DMS 273 (cell line): ENCODE results near the gene MED26.
A peak's percentile ranks its signal among the peaks of the same experiment; 100 is the strongest.
"Not testable (repeated sequence)": the region's sequence is repeated elsewhere in the genome, so short reads cannot be mapped to it uniquely, and the experiment has no call there.

Experiments
- DNase-seq: peaks from one replicate; lab custom pipeline; 2025; ENCODE audit not compliant: unreplicated experiment; lab: John Stamatoyannopoulos, UW

The MED26 gene

GRCh38 chr19:16575861-16576689 is 51.9 kb downstream of the MED26 start:
- DNase-seq, result no peak

DNA sequence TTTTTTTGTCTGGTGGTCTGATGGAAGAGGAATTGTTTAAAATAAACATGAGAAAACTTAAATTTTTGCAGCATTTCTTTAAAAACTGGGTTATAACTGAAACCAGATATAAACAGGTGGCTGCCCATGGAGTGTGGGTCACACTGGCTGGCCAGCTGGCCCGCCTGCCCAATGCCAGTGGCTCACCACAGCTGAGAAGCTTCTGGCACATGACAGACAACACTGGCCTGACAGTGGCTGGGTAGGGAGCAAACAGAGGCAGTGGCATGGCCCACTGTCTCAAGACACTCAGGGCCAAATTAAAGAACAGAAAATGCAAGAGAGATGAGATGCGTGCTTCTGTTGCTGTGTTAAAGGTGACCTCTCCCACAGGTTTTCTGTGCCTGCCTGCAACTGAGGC is 52.7 kb downstream of the MED26 start:
- no peak for DNase-seq

- no peak for DNase-seq
Measured at GRCh38 chr19:16573925-16574324, 54.1 kb downstream of the MED26 start.

- peak; percentile 40 for DNase-seq
Measured at GRCh38 chr19:16573296-16573695, 54.7 kb downstream of the MED26 start.

GRCh38 chr19:16572332-16573211 is 55.4 kb downstream of the MED26 start, which contains the start of gene SLC35E1:
Gene SLC35E1 (minus strand): TSS chr19:16572415. CDS start chr19:16572364, 51 bp downstream.
- DNase-seq, result peak; percentile 99

- peak; percentile 68 for DNase-seq
Measured at GRCh38 chr19:16571822-16572331, 56.1 kb downstream of the MED26 start.

DNA sequence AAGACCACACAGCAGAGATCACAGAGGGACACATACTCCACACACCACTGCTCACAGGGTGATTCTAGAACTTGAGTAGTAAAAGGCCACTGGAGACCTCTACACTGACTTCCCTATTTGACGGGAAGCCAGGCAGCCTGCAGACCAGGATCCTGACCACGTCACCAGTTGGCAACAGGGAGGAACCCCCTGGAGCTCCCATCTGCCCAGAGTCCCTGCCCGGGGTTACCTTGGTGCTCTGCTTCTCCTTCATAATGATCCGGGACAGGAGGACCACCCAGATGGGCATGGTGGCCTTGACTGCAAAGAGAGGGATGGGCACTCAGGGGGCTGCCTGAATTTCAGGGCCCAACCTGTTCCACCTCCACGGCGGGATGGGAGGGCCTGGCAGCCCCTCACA is 56.7 kb downstream of the MED26 start:
- peak; percentile 90 for DNase-seq

- DNase-seq, result no peak
Measured at GRCh38 chr19:16569609-16570320, 58.2 kb downstream of the MED26 start.

GRCh38 chr19:16566702-16567101 is 61.3 kb downstream of the MED26 start:
- DNase-seq, result no peak

DNA sequence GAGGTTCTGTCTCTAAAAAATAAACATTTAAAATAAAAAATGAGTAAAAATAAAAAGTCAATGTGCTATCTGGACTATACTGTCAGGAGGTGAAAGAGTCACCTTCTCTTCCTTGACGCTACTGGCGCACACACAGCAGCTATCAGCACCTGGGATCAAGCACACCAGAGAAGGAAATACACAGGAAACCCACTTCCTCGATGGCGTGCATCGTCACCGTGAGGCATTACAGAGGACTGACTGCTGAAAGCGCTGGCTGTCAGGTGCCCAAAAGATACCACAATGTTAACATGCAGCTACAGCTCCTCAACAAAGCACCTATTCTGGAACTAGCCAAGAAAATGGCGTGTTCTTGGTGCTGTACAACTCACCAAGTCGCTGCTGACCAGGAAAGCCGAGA is 61.8 kb downstream of the MED26 start:
- no peak for DNase-seq

GRCh38 chr19:16564842-16565241 is 63.2 kb downstream of the MED26 start:
- no peak for DNase-seq

GRCh38 chr19:16562608-16563025 is 65.4 kb downstream of the MED26 start:
- no peak for DNase-seq

- DNase-seq, result peak; percentile 69
Measured at GRCh38 chr19:16561382-16561781, 66.6 kb downstream of the MED26 start.

DNA sequence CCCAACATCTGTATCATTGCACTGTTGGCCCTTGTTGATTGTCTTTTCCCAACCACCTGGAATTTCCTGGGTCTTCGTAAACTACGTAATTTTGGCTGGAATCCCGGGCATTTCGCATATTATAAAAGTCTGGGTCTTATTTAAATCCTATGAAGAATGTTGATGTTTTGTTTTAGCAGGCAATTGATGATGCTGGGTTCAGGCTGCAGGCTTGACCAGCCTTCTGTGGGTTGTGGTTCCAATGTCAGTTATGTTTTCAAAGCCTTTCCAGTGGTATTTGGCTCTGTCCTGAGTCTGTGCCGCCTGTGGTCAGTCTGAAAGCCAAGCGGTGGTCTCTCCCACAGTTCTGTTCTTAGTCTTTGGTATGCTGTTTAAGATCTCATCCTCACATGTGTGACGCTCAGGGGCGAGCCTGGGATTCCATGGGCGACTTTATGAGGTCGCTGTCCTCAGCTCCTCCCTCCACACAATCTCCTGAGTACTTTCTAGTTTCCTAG is 68.2 kb downstream of the MED26 start:
- DNase-seq, result no peak

- DNase-seq, result no peak
Measured at GRCh38 chr19:16554776-16555175, 73.2 kb downstream of the MED26 start.

GRCh38 chr19:16551902-16552301 is 76.1 kb downstream of the MED26 start:
- DNase-seq, result not testable (repeated sequence)

DNA sequence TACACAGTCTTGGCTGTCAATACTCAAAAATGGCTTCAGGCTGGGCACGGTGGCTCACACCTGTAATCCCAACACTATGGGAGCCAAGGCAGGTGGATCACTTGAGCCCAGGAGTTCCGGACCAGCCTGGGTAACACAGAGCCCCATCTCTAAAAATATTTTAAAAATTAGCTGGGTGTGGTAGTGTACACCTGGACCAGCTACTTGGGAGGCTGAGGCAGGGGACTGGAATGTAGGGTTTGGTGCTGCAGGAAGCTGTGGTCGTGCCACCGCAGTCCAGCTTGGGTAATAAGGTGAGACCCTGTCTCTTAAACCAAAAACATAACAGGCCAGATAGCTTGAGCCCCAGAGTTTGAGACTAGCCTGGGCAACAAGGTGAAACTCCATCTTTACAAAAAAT is 79.0 kb downstream of the MED26 start:
- DNase-seq, result no peak

DNA sequence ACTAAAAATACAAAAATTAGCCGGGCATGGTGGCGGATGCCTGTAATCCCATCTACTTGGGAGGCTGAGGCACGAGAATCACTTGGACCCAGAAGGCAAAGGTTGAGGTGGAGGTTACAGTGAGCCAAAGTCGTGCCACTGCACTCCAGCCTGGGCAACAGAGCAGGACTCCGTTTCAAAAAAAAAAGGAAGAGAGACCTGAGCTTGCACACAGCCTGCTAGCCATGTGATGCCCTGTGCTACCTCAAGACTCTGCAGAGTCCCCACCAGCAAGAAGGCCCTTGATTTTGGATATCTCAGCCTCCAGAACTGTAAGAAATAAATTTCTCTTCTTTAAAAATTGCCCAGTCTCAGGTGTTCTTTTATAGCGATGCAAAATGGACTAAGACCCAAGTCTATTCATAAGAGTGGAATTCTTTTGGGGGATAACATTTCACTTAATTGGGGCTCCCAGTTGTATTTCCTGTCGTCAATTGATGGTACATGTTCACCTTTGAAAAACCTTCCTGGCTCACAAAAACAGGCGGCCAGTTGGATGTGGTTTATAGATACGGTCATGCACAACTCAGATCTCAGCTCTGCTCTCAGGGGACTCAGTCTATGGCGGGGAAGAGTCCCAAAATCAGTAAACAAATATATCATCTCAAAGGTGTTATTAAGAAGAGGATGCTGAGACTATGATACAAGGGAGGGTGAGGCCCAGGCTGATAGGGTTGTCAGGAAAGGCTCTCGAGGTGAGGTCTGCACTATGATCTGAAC is 83.4 kb downstream of the MED26 start:
- DNase-seq, result no peak

DNA sequence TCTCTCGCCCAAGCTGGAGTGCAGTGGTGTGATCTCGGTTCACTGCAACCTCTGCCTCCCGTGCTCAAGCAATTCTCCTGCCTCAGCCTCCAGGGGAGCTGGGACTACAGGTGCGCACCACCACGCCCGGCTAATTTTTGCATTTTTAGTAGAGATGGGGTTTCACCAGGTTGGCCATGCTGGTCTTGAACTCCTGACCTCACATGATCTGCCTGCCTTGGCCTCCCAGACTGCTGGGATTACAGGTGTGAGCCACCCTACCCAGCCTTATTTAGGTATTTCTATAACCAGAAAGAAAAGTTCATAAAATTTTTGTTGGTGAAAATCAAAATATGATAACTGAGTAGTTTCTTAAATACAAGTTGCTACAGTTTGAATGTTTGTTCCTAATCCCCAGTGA is 84.3 kb downstream of the MED26 start:
- DNase-seq, result not testable (repeated sequence)

DNA sequence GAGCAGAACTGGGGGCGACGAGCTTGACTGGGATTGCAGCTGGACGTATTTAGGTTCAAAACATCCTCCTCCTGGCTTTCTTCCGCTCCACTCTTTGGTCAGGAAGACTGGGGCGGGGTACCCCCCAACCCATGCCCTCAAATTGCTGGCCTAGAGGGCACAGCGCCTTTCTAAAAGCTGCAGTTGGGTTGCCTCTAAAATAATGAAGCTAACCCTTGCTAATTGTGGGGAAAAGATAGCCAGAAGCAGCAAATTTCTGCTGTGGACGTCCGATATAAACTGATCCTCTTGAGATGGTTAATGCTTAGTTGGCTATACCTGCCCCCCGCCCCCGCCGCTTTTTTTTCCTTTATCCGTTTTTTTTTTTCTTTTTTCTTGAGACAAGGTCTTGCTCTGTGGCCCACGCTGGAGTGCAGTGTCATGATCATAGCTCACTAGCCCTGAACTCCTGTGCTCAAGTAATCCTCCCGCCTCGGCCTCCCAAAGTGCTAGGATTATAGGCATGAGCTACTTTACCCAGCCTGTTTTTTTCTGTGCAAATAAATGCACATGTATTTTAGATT is 85.0 kb downstream of the MED26 start:
- DNase-seq, result no peak
